ENCODE measurements around the gene CHKA. TPM values are rescaled to one million over a fixed set of nuclear protein-coding genes. Genes with fewer than 3 reads are reported as not detected.
A peak's percentile ranks its signal among the peaks of the same experiment; 100 is the strongest.

CHKA gene
- total and polyA plus RNA-seq, 9 of the 15 experiments (the other 6 are each of a cell fraction or from before 2014, with no cell fraction given): 3.6 to 37.0 (median 30.2) TPM

DNA sequence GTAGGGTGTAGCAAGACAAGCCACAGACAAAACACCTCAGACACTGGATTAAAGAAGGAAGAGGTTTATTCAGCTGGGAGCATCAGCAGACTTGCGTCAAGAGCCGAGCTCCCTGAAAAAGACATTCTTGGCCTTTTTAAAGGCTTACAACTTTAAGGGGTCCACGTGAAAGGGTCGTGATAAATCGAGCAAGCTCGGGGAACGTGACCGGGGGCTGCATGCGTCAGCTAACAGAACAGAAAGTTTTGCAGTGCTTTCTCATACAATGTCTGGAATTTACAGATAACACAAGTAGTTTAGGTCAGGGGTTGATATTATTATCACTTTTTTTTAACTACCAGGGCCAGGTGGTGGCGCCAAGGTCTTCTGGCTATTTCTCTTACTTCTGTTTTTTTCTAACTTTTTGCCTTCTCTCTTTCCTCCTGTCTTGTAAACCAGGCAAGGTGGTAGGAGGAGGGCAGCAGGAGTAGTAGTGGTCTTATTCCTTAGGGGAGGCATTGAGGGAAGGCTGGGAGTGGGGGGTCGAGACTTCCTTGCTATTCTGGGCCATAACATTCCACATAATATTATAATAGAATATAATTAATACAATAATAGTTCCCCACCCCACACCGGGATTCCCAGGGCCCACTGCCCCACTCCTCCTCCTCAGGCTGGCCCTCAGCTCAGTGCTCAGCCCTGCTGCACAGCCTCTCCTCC, 111.6 kb downstream of the CHKA start (continued):
- peak; percentile 38 for TF ChIP-seq BRD9 (IDR thresholded peaks at IDR 0.05; ENCODE audit: low read depth, partially characterized antibody)
- TF ChIP-seq PHB (CRISPR knock-in tag; IDR thresholded peaks at IDR 0.05): no peak
- peak; percentile 67; the same call in 1 of the 2 replicates for TF ChIP-seq JUND (IDR thresholded peaks at IDR 0.05; ENCODE audit: borderline replicate concordance, low read depth, low read length)
- peak; percentile 54; the same call in 1 of the 3 replicates for TF ChIP-seq JUND (tag; IDR thresholded peaks at IDR 0.05; ENCODE audit: borderline replicate concordance, low read depth, low read length)
- TF ChIP-seq ZNF695 (CRISPR knock-in tag; IDR thresholded peaks at IDR 0.05): no peak
- TF ChIP-seq PHB2 (IDR thresholded peaks at IDR 0.05; ENCODE audit: low read depth): 0 out of 2 replicates have a peak, but pooled peaks have one; percentile 34
- TF ChIP-seq, protein P1, sequence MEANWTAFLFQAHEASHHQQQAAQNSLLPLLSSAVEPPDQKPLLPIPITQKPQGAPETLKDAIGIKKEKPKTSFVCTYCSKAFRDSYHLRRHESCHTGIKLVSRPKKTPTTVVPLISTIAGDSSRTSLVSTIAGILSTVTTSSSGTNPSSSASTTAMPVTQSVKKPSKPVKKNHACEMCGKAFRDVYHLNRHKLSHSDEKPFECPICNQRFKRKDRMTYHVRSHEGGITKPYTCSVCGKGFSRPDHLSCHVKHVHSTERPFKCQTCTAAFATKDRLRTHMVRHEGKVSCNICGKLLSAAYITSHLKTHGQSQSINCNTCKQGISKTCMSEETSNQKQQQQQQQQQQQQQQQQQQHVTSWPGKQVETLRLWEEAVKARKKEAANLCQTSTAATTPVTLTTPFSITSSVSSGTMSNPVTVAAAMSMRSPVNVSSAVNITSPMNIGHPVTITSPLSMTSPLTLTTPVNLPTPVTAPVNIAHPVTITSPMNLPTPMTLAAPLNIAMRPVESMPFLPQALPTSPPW (CRISPR knock-in tag; IDR thresholded peaks at IDR 0.05): peak; percentile 51
- TF ChIP-seq DACH1 (IDR thresholded peaks at IDR 0.05; ENCODE audit: partially characterized antibody): no peak
- TF ChIP-seq, protein P2, sequence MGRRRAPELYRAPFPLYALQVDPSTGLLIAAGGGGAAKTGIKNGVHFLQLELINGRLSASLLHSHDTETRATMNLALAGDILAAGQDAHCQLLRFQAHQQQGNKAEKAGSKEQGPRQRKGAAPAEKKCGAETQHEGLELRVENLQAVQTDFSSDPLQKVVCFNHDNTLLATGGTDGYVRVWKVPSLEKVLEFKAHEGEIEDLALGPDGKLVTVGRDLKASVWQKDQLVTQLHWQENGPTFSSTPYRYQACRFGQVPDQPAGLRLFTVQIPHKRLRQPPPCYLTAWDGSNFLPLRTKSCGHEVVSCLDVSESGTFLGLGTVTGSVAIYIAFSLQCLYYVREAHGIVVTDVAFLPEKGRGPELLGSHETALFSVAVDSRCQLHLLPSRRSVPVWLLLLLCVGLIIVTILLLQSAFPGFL (CRISPR knock-in tag; IDR thresholded peaks at IDR 0.05): no peak
- TF ChIP-seq JUN (IDR thresholded peaks at IDR 0.05; ENCODE audit: borderline replicate concordance, low read depth, low read length): peak; percentile 29; the same call in 1 of the 2 replicates
- no peak for TF ChIP-seq JUN (CRISPR knock-in tag; IDR thresholded peaks at IDR 0.05; ENCODE audit: borderline replicate concordance)
- TF ChIP-seq HNRNPUL1 (IDR thresholded peaks at IDR 0.05; ENCODE audit: low read length): no peak
- no peak for TF ChIP-seq MAFK (IDR thresholded peaks at IDR 0.05; ENCODE audit: low read length)
- peak; percentile 73 for TF ChIP-seq EP300 (IDR thresholded peaks at IDR 0.05; ENCODE audit: low read length)
- peak; percentile 80 for TF ChIP-seq SMARCE1 (IDR thresholded peaks at IDR 0.05)
- TF ChIP-seq, protein P3, sequence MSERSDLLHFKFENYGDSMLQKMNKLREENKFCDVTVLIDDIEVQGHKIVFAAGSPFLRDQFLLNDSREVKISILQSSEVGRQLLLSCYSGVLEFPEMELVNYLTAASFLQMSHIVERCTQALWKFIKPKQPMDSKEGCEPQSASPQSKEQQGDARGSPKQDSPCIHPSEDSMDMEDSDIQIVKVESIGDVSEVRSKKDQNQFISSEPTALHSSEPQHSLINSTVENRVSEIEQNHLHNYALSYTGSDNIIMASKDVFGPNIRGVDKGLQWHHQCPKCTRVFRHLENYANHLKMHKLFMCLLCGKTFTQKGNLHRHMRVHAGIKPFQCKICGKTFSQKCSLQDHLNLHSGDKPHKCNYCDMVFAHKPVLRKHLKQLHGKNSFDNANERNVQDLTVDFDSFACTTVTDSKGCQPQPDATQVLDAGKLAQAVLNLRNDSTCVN (CRISPR knock-in tag; IDR thresholded peaks at IDR 0.05): no peak
- TF ChIP-seq BHLHE40 (IDR thresholded peaks at IDR 0.05; ENCODE audit: low read length): peak; percentile 96
- TF ChIP-seq, protein P4, sequence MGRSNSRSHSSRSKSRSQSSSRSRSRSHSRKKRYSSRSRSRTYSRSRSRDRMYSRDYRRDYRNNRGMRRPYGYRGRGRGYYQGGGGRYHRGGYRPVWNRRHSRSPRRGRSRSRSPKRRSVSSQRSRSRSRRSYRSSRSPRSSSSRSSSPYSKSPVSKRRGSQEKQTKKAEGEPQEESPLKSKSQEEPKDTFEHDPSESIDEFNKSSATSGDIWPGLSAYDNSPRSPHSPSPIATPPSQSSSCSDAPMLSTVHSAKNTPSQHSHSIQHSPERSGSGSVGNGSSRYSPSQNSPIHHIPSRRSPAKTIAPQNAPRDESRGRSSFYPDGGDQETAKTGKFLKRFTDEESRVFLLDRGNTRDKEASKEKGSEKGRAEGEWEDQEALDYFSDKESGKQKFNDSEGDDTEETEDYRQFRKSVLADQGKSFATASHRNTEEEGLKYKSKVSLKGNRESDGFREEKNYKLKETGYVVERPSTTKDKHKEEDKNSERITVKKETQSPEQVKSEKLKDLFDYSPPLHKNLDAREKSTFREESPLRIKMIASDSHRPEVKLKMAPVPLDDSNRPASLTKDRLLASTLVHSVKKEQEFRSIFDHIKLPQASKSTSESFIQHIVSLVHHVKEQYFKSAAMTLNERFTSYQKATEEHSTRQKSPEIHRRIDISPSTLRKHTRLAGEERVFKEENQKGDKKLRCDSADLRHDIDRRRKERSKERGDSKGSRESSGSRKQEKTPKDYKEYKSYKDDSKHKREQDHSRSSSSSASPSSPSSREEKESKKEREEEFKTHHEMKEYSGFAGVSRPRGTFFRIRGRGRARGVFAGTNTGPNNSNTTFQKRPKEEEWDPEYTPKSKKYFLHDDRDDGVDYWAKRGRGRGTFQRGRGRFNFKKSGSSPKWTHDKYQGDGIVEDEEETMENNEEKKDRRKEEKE (IDR thresholded peaks at IDR 0.05; ENCODE audit: borderline replicate concordance in 1 of 2, control insufficient read depth in 1 of 2, low read depth in 2 of 2, low read length in 1 of 2): no peak
